CD4-positive, alpha-beta T cell treated with Interleukin-17A for 4 hours (primary cell): ENCODE results near the gene CD226.
"Not testable (repeated sequence)": the region's sequence is repeated elsewhere in the genome, so short reads cannot be mapped to it uniquely, and the experiment has no call there.

Experiments used
- DNase-seq: peaks from one replicate; pipeline ENCODE4 v3.0.0-alpha.2; 2020; ENCODE audit warnings: mixed read lengths

The CD226 gene

GRCh38 chr18:69899154-69899923 is 48.3 kb downstream of the CD226 start:
- DNase-seq = not testable (repeated sequence)

GRCh38 chr18:69898241-69898861 is 49.3 kb downstream of the CD226 start:
- peak; percentile 43 for DNase-seq

- peak; percentile 36 for DNase-seq
Measured at GRCh38 chr18:69897397-69898108, 50.1 kb downstream of the CD226 start.

- peak; percentile 20 for DNase-seq
Measured at GRCh38 chr18:69895066-69896047, 52.3 kb downstream of the CD226 start.

- DNase-seq = no peak
Measured at GRCh38 chr18:69894467-69894866, 53.2 kb downstream of the CD226 start.

- DNase-seq = no peak
Measured at GRCh38 chr18:69890558-69890957, 57.1 kb downstream of the CD226 start.

GRCh38 chr18:69889009-69889408 is 58.7 kb downstream of the CD226 start:
- no peak for DNase-seq

- DNase-seq = no peak
Measured at GRCh38 chr18:69887256-69887655, 60.4 kb downstream of the CD226 start.

GRCh38 chr18:69885841-69886531 is 61.7 kb downstream of the CD226 start:
- DNase-seq = no peak

GRCh38 chr18:69885355-69885754 is 62.3 kb downstream of the CD226 start:
- no peak for DNase-seq

- no peak for DNase-seq
Measured at GRCh38 chr18:69883781-69884180, 63.9 kb downstream of the CD226 start.

- no peak for DNase-seq
Measured at GRCh38 chr18:69882965-69883668, 64.6 kb downstream of the CD226 start.

GRCh38 chr18:69880083-69880482 is 67.6 kb downstream of the CD226 start:
- DNase-seq = no peak

GRCh38 chr18:69879051-69879450 is 68.6 kb downstream of the CD226 start:
- DNase-seq = not testable (repeated sequence)

GRCh38 chr18:69878213-69878933 is 69.3 kb downstream of the CD226 start:
- no peak for DNase-seq

GRCh38 chr18:69876490-69876889 is 71.2 kb downstream of the CD226 start:
- DNase-seq = no peak

- DNase-seq = no peak
Measured at GRCh38 chr18:69874058-69874457, 73.6 kb downstream of the CD226 start.

- DNase-seq = no peak
Measured at GRCh38 chr18:69872661-69873060, 75.0 kb downstream of the CD226 start.

- no peak for DNase-seq
Measured at GRCh38 chr18:69871363-69871762, 76.3 kb downstream of the CD226 start.

- DNase-seq = no peak
Measured at GRCh38 chr18:69870736-69871135, 76.9 kb downstream of the CD226 start.

- no peak for DNase-seq
Measured at GRCh38 chr18:69866212-69866611, 81.5 kb downstream of the CD226 start.
